ENCODE results near the gene PLCB4. TPM values are rescaled to one million over a fixed set of nuclear protein-coding genes. Genes with fewer than 3 reads are reported as not detected.

The PLCB4 gene
- total RNA-seq, 1 donor from 2014 or later = 38.0 TPM

DNA sequence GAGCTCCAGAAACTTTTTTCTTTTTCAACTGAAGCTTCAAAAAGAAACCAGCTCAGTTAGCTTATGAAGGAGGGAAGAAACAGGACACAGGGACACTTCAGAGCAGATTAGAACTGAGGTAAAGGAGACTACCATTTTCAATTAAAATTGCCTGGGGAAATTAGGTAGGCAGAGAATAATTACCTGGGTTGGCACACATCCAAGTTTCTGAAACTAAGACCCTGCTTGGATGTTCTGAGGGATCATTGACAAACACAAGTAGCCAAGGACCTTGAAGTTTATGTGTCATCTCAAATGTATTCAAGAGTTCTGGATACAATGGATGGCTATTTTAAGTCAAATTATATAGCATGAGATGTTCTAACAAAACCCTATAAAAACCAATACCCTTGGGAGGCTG is 137.6 kb downstream of the PLCB4 start:
- intact Hi-C loops (cut with DNase I) = no loop called here
- TF ChIP-seq, protein P1, sequence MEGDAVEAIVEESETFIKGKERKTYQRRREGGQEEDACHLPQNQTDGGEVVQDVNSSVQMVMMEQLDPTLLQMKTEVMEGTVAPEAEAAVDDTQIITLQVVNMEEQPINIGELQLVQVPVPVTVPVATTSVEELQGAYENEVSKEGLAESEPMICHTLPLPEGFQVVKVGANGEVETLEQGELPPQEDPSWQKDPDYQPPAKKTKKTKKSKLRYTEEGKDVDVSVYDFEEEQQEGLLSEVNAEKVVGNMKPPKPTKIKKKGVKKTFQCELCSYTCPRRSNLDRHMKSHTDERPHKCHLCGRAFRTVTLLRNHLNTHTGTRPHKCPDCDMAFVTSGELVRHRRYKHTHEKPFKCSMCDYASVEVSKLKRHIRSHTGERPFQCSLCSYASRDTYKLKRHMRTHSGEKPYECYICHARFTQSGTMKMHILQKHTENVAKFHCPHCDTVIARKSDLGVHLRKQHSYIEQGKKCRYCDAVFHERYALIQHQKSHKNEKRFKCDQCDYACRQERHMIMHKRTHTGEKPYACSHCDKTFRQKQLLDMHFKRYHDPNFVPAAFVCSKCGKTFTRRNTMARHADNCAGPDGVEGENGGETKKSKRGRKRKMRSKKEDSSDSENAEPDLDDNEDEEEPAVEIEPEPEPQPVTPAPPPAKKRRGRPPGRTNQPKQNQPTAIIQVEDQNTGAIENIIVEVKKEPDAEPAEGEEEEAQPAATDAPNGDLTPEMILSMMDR (IDR thresholded peaks at IDR 0.05) = no peak
- no peak overlapping the region for H3K4me3 ChIP-seq
- H3K4me1 ChIP-seq = no peaks in the 10 kb centered on the region
- no peak for DNase-seq (ENCODE audit: low spot score in 2 of 2)
- H3K27me3 ChIP-seq = no peaks in the 10 kb centered on the region
- H3K36me3 ChIP-seq = no peaks in the 10 kb centered on the region
- no peaks in the 10 kb centered on the region for H3K9me3 ChIP-seq
- H3K27ac ChIP-seq = no peak overlapping the region

DNA sequence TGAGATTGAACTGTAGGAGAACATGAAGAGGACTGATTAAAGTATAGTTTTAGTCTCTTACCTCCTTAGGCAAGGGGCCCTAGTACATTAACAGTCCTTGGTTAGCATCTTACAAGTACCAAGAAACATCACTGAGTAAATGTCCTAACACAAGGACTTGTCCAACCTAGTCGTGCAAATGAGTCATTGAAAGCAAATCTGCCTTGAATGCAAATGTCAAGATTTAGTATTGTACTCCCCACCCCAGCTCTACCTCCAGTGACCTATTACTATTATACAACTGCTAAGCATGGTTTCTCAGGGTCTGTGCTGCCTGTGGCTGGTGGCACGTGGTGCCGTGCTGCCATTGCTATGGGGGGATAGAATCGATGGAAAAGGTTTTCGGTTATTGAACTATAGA is 138.4 kb downstream of the PLCB4 start:
- no peaks in the 10 kb centered on the region for H3K4me1 ChIP-seq
- no peak overlapping the region for H3K27ac ChIP-seq
- TF ChIP-seq, protein P1 (IDR thresholded peaks at IDR 0.05) = no peak
- H3K4me3 ChIP-seq = no peak overlapping the region
- no peaks in the 10 kb centered on the region for H3K9me3 ChIP-seq
- H3K36me3 ChIP-seq = no peaks in the 10 kb centered on the region
- no peak for DNase-seq (ENCODE audit: low spot score in 2 of 2)
- no peaks in the 10 kb centered on the region for H3K27me3 ChIP-seq
- intact Hi-C loops (cut with DNase I) = no loop called here

DNA sequence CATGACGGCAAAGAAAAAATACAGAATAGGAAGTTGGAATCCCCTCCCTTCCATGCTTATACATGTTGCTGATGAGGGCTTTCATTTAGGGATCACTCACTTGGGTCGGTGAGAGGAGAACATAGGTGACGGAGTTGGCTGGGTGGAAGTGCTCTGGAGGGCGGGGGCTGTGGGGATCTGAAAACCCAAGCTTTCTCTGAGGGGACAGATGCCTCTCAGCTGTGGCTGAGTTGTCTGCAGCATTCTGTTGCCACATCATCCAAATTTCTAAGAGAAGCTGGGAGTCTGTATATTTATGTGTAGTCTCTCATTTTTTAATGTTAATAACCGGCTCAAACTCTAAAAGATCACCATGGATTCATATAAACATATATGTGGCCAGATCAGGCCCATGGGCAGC is 141.5 kb downstream of the PLCB4 start:
- Histone ChIP-seq H3K27ac (no peak overlapping the region), H3K9me3 (no peaks in the 10 kb centered on the region), H3K27me3 (no peaks in the 10 kb centered on the region), H3K4me1 (no peaks in the 10 kb centered on the region), H3K36me3 (no peaks in the 10 kb centered on the region), H3K4me3 (no peak overlapping the region)
- no peak for DNase-seq (ENCODE audit: low spot score in 2 of 2)
- TF ChIP-seq, protein P1 (IDR thresholded peaks at IDR 0.05) = no peak
- intact Hi-C loops (cut with DNase I) = no loop called here

DNA sequence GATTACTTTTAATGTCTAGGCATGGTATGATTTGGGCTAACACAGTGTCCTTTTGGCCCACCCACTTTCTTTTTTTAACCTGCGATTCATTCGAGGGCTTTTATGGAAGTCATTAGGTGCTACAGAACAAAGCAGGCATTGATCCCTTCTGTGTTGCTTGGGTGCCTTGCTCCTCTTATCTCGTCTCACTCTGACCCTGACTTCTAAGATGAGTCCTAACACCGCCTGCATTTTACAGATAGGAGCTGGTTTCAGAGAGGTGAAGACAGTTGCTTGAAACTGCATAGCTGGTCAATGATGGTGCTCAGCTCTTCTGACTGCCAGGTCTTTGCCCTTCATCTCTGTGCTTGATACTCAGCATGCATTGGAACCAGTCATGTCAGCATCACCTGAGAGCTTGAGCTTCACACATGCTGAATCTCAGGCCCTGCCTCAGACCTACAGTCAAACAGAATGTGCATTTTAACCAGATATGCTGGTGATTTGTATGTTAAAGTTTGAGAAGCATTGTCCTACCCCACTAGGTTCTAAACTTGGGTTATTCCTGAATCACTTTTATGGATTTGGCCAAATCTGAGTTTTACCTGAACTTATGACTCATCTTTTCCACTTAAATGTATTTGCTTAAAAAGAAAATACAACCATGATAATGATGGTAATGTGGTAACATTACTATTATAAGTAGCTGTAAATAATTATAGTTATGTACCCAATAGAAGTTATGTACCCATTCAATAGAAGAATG is 142.3 kb downstream of the PLCB4 start:
- Histone ChIP-seq H3K4me3 (no peak overlapping the region), H3K9me3 (no peaks in the 10 kb centered on the region), H3K4me1 (no peaks in the 10 kb centered on the region), H3K36me3 (no peaks in the 10 kb centered on the region), H3K27ac (no peak overlapping the region), H3K27me3 (no peaks in the 10 kb centered on the region)
- no peak for DNase-seq (ENCODE audit: low spot score in 2 of 2)
- intact Hi-C loops (cut with DNase I) = no loop called here
- TF ChIP-seq, protein P1 (IDR thresholded peaks at IDR 0.05) = no peak

DNA sequence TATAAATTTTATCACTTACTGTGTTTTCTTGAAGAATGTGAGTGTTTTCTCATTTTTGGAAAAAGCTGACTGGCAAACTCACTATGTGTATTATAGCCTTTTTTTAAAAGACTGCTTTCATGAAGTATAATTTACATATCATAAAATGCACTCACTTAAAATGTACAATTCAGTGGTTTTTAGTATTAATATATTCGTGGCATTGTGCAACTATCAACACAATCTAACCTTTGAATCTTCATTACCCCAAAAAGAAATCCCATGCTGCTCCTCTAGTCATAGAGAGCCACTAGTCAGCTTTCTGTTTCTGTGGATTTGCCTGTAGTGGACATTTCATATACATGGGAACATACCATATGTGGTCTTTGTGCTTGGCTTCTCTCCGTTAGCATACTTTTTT is 143.8 kb downstream of the PLCB4 start:
- intact Hi-C loops (cut with DNase I) = no loop called here
- H3K36me3 ChIP-seq = no peaks in the 10 kb centered on the region
- TF ChIP-seq, protein P1 (IDR thresholded peaks at IDR 0.05) = no peak
- no peaks in the 10 kb centered on the region for H3K9me3 ChIP-seq
- no peaks in the 10 kb centered on the region for H3K4me1 ChIP-seq
- no peak overlapping the region for H3K27ac ChIP-seq
- H3K27me3 ChIP-seq = no peaks in the 10 kb centered on the region
- DNase-seq (ENCODE audit: low spot score in 2 of 2) = no peak
- H3K4me3 ChIP-seq = no peak overlapping the region

DNA sequence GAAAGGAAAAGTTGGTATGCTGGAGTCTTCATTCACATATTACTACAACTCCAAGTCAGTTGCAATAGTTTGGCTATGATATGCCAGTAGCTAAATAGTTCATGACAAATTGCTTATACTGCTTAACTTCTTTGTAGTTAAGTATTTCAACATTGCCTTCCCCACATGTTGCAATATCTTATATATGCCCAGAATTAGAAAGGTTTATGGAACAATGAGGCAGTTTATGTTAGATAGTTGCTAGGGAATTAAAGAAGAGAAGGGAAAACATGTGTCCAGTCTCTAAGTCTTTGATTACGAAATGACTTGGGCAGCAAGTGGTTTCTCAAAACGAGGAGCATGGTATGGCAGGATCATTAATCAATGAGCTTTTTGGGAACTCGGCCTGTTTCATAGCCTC is 145.8 kb downstream of the PLCB4 start:
- H3K4me3 ChIP-seq = no peak overlapping the region
- TF ChIP-seq, protein P1 (IDR thresholded peaks at IDR 0.05) = no peak
- H3K4me1 ChIP-seq = no peaks in the 10 kb centered on the region
- no peaks in the 10 kb centered on the region for H3K36me3 ChIP-seq
- H3K9me3 ChIP-seq = no peaks in the 10 kb centered on the region
- DNase-seq (ENCODE audit: low spot score in 2 of 2) = no peak
- H3K27me3 ChIP-seq = no peaks in the 10 kb centered on the region
- no peak overlapping the region for H3K27ac ChIP-seq
- intact Hi-C loops (cut with DNase I) = no loop called here
